Trophoblast cell (in vitro differentiated cells and primary cell): ENCODE measurements around the gene SERPINE2.
A peak's percentile ranks its signal among the peaks of the same experiment; 100 is the strongest.

Experiments
- DNase-seq, 2 donors: peaks; one replicate each; pipeline ENCODE4 v3.0.0-alpha.2; 2016
- H2AFZ ChIP-seq: 2 replicates; pipeline ENCODE4 v1.6.1; 2013; ENCODE audit warnings: low read length, moderate library complexity, mild to moderate bottlenecking; ENCODE audit not compliant: insufficient read depth, poor library complexity
- H2AK5ac ChIP-seq: 2 replicates; pipeline ENCODE4 v1.6.1; 2013; ENCODE audit warnings: mild to moderate bottlenecking, low read length
- H2BK120ac ChIP-seq: 2 replicates; pipeline ENCODE4 v1.6.1; 2013; ENCODE audit warnings: low read length, mild to moderate bottlenecking, moderate library complexity; ENCODE audit not compliant: insufficient read depth, poor library complexity
- H2BK12ac ChIP-seq: 2 replicates; pipeline ENCODE4 v1.6.1; 2013; ENCODE audit warnings: mild to moderate bottlenecking, low read length, moderate library complexity
- H2BK5ac ChIP-seq: 2 replicates; pipeline ENCODE4 v1.6.1; 2013; ENCODE audit warnings: low read length, low read depth, moderate library complexity, mild to moderate bottlenecking; ENCODE audit not compliant: poor library complexity
- H3K14ac ChIP-seq: 2 replicates; pipeline ENCODE4 v1.6.1; 2013; ENCODE audit warnings: mild to moderate bottlenecking, low read length
- H3K18ac ChIP-seq: 2 replicates; pipeline ENCODE4 v1.6.1; 2013; ENCODE audit warnings: mild to moderate bottlenecking, low read length
- H3K23ac ChIP-seq: 2 replicates; pipeline ENCODE4 v1.6.1; 2013; ENCODE audit warnings: low read length
- H3K27ac ChIP-seq: 2 replicates; pipeline ENCODE4 v1.5.1; 2013; ENCODE audit warnings: low read depth, mild to moderate bottlenecking, inconsistent platforms, low read length, moderate library complexity
- H3K27me3 ChIP-seq: 2 replicates; pipeline ENCODE4 v1.6.1; 2013; ENCODE audit warnings: inconsistent platforms, mild to moderate bottlenecking, low read length, moderate library complexity; ENCODE audit not compliant: insufficient read depth
- H3K36me3 ChIP-seq, 2 experiments: 1 replicate in 1 of 2; 2 replicates in 1 of 2; pipeline ENCODE4 v1.6.1; 2013; ENCODE audit warnings: low read length in 2 of 2, mild to moderate bottlenecking in 2 of 2, moderate library complexity in 1 of 2; ENCODE audit not compliant: insufficient read depth in 2 of 2, control insufficient read depth in 1 of 2
- H3K4ac ChIP-seq: 2 replicates; pipeline ENCODE4 v1.6.1; 2013; ENCODE audit warnings: low read depth, mild to moderate bottlenecking, low read length, moderate library complexity
- H3K4me1 ChIP-seq, 2 experiments: 1 replicate in 1 of 2; 2 replicates in 1 of 2; pipeline ENCODE4 v1.6.1; 2013; ENCODE audit warnings: low read length in 2 of 2, mild to moderate bottlenecking in 2 of 2, moderate library complexity in 1 of 2; ENCODE audit not compliant: insufficient read depth in 2 of 2, control insufficient read depth in 1 of 2
- H3K4me2 ChIP-seq: 2 replicates; pipeline ENCODE4 v1.6.1; 2013; ENCODE audit warnings: inconsistent platforms, mild to moderate bottlenecking, low read length, moderate library complexity
- H3K4me3 ChIP-seq: 2 replicates; pipeline ENCODE4 v1.5.1; 2013; ENCODE audit warnings: mild to moderate bottlenecking, low read depth, low read length, inconsistent platforms
- H3K79me1 ChIP-seq: one replicate; pipeline ENCODE4 v1.6.1; 2013; ENCODE audit warnings: low read length
- H3K79me2 ChIP-seq: 2 replicates; pipeline ENCODE4 v1.6.1; 2013; ENCODE audit warnings: low read length, mild to moderate bottlenecking; ENCODE audit not compliant: control insufficient read depth, insufficient read depth, poor library complexity
- H3K9ac ChIP-seq: 2 replicates; pipeline ENCODE4 v1.6.1; 2013; ENCODE audit warnings: mild to moderate bottlenecking, low read length
- H3K9me3 ChIP-seq: 2 replicates; pipeline ENCODE4 v1.6.1; 2013; ENCODE audit warnings: low read depth, mild to moderate bottlenecking, control low read depth, inconsistent platforms, low read length; ENCODE audit not compliant: insufficient read depth
- H4K12ac ChIP-seq: 2 replicates; pipeline ENCODE4 v1.6.1; 2013; ENCODE audit warnings: low read depth, mild to moderate bottlenecking, low read length, moderate library complexity
- H4K8ac ChIP-seq: 2 replicates; pipeline ENCODE4 v1.6.1; 2013; ENCODE audit warnings: low read depth, mild to moderate bottlenecking, low read length, moderate library complexity
- H4K91ac ChIP-seq: one replicate; pipeline ENCODE4 v1.6.1; 2013; ENCODE audit warnings: low read depth, mild to moderate bottlenecking, low read length, moderate library complexity
- WGBS: extraction: QIAGEN DNeasy Blood & Tissue Kit; methylation state at CpG from one replicate; pipeline ENCODE4 v1.1.7; 2013; ENCODE audit warnings: missing lambda C conversion rate; ENCODE audit not compliant: insufficient read length, insufficient coverage; ENCODE audit errors: extremely low coverage; 5-methylcytosine and 5-hydroxymethylcytosine counted together

SERPINE2 gene

DNA sequence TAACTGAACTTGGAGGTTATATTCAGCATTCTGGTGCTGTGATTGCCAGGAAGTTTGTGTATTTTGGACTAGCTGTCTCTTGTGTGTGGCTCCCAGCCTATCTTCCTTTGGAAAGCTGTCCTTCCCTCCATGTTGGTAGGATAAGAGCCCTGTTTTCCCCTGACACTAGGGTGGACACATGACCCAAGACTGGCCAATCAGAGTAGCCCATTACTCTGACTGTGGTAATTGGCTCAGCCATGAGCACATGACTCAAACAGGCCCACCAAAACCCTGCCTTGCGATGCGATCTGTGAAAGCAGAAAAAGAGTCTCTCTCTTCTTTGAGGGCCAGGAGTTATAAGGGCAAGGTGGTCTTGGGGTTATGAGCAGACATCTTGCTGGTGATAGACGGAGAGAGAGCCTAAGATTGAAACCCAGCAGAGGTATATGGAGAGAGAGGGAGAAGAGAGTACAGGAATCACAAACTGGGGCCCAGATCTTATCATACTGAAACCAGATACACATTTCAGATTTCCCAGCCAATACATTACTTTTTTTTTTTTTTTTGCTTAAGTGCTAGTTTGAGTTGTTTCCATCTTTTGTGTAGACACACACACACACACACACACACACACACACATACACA is 45.3 kb upstream of the SERPINE2 start:
- Histone ChIP-seq H4K91ac (no peak overlapping the region), H4K8ac (no peak overlapping the region), H3K9me3 (no peaks in the 10 kb centered on the region), H3K4me2 (no peak overlapping the region), H3K79me2 (no peaks in the 10 kb centered on the region), H3K27ac (no peak overlapping the region), H3K4me3 (no peak overlapping the region), H4K12ac (no peak overlapping the region), H3K4me1 (no peaks in the 10 kb centered on the region), H2BK5ac (no peak overlapping the region), H3K14ac (no peak overlapping the region), H3K4ac (no peak overlapping the region), H3K23ac (no peak overlapping the region), H2AFZ (no peak overlapping the region), H3K18ac (no peak overlapping the region), H2AK5ac (no peak overlapping the region), H3K9ac (no peak overlapping the region), H3K27me3 (no peaks in the 10 kb centered on the region), H2BK12ac (no peak overlapping the region), H2BK120ac (no peak overlapping the region), H3K79me1 (peaks cover 2% of the 10 kb centered on the region), H3K36me3 (no peaks in the 10 kb centered on the region)
- no peak for DNase-seq
- no CpG with 5 or more reads among the region's 3 CpGs for WGBS

DNA sequence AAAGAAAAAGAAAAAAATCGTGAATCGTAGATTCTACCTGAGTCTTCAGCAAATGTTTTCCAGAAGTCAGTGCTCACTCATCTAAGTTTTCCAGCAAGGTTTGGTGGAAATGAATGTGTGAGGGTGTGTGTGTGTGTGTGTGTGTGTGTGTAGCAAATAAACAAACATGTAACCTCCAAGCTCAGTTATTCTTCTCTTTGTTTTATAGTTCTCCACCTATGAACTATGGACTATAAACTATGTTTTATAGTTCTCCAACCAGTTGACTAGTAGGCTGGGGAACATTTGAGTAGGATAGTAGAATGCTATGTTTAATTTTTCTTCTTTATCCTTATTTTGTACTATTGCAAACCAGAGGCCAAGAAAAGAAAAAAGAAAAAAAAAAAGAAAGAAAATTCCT is 44.6 kb upstream of the SERPINE2 start:
- H3K27me3 ChIP-seq, result no peaks in the 10 kb centered on the region
- H4K12ac ChIP-seq, result no peak overlapping the region
- WGBS, result no CpG with 5 or more reads among the region's 2 CpGs

DNA sequence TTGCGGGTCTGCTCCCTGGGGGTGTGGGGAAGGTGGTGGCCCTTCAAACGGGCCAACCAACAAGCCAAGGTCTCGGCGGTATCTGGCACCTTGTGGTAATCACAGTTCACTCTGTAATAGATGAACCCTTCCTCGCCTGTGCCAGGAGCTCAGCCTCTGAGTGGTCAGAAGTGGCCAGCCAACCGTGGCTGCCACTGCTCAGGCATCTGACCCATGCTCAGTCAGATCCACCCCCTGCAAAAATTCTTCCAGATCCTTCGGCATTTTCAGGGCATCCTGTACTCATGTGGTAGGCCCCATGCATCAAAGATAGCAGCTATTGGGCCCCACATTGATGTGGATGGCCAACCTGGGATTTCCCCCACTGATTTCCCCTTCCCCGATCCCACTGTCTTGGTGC is 39.6 kb upstream of the SERPINE2 start:
- Histone ChIP-seq H3K4me1 (peaks cover 3 to 4% of the 10 kb centered on the region in 2 experiments), H2BK5ac (no peak overlapping the region), H3K9me3 (peaks cover 1% of the 10 kb centered on the region), H3K27ac (no peak overlapping the region), H3K36me3 (no peaks in the 10 kb centered on the region), H2AFZ (no peak overlapping the region), H3K4me2 (no peak overlapping the region), H2BK12ac (no peak overlapping the region), H3K4me3 (no peak overlapping the region), H3K4ac (no peak overlapping the region), H3K9ac (no peak overlapping the region), H4K91ac (no peak overlapping the region), H4K8ac (no peak overlapping the region), H3K27me3 (no peaks in the 10 kb centered on the region), H3K23ac (no peak overlapping the region), H3K14ac (no peak overlapping the region), H2AK5ac (no peak overlapping the region), H2BK120ac (no peak overlapping the region), H3K79me2 (peaks cover 1% of the 10 kb centered on the region), H4K12ac (no peak overlapping the region), H3K18ac (no peak overlapping the region), H3K79me1 (no peaks in the 10 kb centered on the region)
- no peak for DNase-seq
- WGBS, result no CpG with 5 or more reads among the region's 8 CpGs

More for the DNA sequence above, 44.6 kb upstream of the SERPINE2 start:
- no peak overlapping the region for H3K4ac ChIP-seq
- no peak overlapping the region for H2AK5ac ChIP-seq
- no peak overlapping the region for H3K18ac ChIP-seq
- no peak overlapping the region for H4K91ac ChIP-seq
- no peaks in the 10 kb centered on the region for H3K79me2 ChIP-seq
- H2AFZ ChIP-seq, result no peak overlapping the region
- H3K9me3 ChIP-seq, result no peaks in the 10 kb centered on the region
- no peaks in the 10 kb centered on the region for H3K36me3 ChIP-seq
- H3K27ac ChIP-seq, result no peak overlapping the region
- H2BK120ac ChIP-seq, result no peak overlapping the region
- no peak overlapping the region for H2BK5ac ChIP-seq
- H3K9ac ChIP-seq, result no peak overlapping the region
- no peak for DNase-seq
- H4K8ac ChIP-seq, result no peak overlapping the region
- H3K23ac ChIP-seq, result no peak overlapping the region
- H3K4me2 ChIP-seq, result no peak overlapping the region
- H3K4me3 ChIP-seq, result no peak overlapping the region
- no peaks in the 10 kb centered on the region for H3K4me1 ChIP-seq
- no peak overlapping the region for H3K14ac ChIP-seq
- peaks cover 2% of the 10 kb centered on the region for H3K79me1 ChIP-seq
- no peak overlapping the region for H2BK12ac ChIP-seq

DNA sequence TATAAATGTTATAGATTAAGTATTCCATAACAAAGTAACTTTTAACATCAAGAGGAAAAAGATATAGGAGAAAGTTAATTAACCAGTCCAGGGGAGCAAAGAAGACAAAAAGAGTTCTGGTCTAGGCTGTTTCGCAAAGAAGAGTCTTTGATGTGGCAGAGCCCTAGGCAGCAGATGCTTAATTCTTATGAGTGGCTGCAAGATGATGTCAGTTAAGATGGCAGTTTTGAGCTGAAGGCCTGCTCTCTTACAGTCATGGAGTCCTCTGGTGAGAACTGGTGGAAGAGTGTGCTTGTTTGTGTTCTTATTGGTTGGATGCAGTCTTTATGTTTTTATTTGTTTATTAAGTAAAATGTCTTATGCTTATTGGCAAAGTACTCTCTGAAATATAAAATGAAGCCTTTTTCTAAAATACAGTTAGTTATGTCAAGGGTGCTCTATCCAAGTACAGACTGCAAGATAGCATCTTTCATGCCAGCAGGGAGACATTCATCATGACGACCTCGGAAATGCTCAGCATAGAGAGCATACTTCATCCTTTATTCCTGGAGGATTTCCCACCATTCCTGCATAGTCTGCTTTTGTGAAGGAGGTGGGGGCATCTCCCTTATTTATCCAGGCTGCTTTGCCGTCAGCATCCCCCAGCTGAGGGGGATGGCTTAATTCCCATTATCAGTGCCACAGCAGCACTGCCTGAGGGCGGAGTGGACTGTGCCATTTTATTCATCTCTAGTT is 38.9 kb upstream of the SERPINE2 start:
- H3K23ac ChIP-seq, result no peak overlapping the region

More for the DNA sequence above, 38.9 kb upstream of the SERPINE2 start:
- WGBS, result no CpG with 5 or more reads among the region's 5 CpGs
- H3K36me3 ChIP-seq, result no peaks in the 10 kb centered on the region
- H3K4ac ChIP-seq, result no peak overlapping the region
- no peak overlapping the region for H3K18ac ChIP-seq
- H4K8ac ChIP-seq, result no peak overlapping the region
- peaks cover 1% of the 10 kb centered on the region for H3K79me2 ChIP-seq
- H3K4me1 ChIP-seq, result peaks cover 3 to 4% of the 10 kb centered on the region in 2 experiments
- H4K91ac ChIP-seq, result no peak overlapping the region
- H4K12ac ChIP-seq, result no peak overlapping the region
- H3K4me3 ChIP-seq, result no peak overlapping the region
- no peak overlapping the region for H3K27ac ChIP-seq
- no peak overlapping the region for H3K14ac ChIP-seq
- H2BK5ac ChIP-seq, result no peak overlapping the region
- no peak overlapping the region for H2AK5ac ChIP-seq
- DNase-seq, result peak; percentile 38 to 82
- H3K9me3 ChIP-seq, result peaks cover 1% of the 10 kb centered on the region
- no peak overlapping the region for H3K9ac ChIP-seq
- H3K4me2 ChIP-seq, result no peak overlapping the region
- no peak overlapping the region for H2BK12ac ChIP-seq
- no peak overlapping the region for H2BK120ac ChIP-seq
- H3K27me3 ChIP-seq, result no peaks in the 10 kb centered on the region
- H3K79me1 ChIP-seq, result no peaks in the 10 kb centered on the region
- H2AFZ ChIP-seq, result no peak overlapping the region
